ENCODE data around the gene EFCAB14.
"Not testable (repeated sequence)": the region's sequence is repeated elsewhere in the genome, so short reads cannot be mapped to it uniquely, and the experiment has no call there.

EFCAB14 gene

GRCh38 chr1:46718727-46719622 lies at the start of gene EFCAB14:
EFCAB14 (minus strand) TSS chr1:46719114; CDS start chr1:46718087, 1,027 bp downstream.
- peak within 1 kb of the TSS; percentile 77 for H3K27ac ChIP-seq (ENCODE audit: low read depth, low read length)
- H3K4me3 ChIP-seq (ENCODE audit: low read length), result peak within 1 kb of the TSS; percentile 92
- peak within 1 kb of the TSS; percentile 70 for H3K9ac ChIP-seq (ENCODE audit: low read length)
- H3K27me3 ChIP-seq (ENCODE audit: control insufficient read depth, insufficient read depth, low read length), result no peaks in the 10 kb centered on the region
- peaks cover 19% of the 10 kb centered on the region for H3K4me1 ChIP-seq (ENCODE audit: control insufficient read depth, insufficient read depth, low read length)
- peaks cover 5% of the 10 kb centered on the region for H3K36me3 ChIP-seq (ENCODE audit: control insufficient read depth, insufficient read depth, low read length)

GRCh38 chr1:46768445-46768844 lies 49.5 kb upstream of the EFCAB14 start:
- Histone ChIP-seq H3K27ac (ENCODE audit: low read depth, low read length) (no peak overlapping the region), H3K4me1 (ENCODE audit: control insufficient read depth, insufficient read depth, low read length) (no peaks in the 10 kb centered on the region)

GRCh38 chr1:46767649-46768282 lies 48.9 kb upstream of the EFCAB14 start:
- H3K27me3 ChIP-seq (ENCODE audit: control insufficient read depth, insufficient read depth, low read length), result no peaks in the 10 kb centered on the region
- no peak overlapping the region for H3K4me3 ChIP-seq (ENCODE audit: low read length)
- H3K36me3 ChIP-seq (ENCODE audit: control insufficient read depth, insufficient read depth, low read length), result no peaks in the 10 kb centered on the region
- H3K27ac ChIP-seq (ENCODE audit: low read depth, low read length), result no peak overlapping the region
- no peak overlapping the region for H3K9ac ChIP-seq (ENCODE audit: low read length)
- H3K4me1 ChIP-seq (ENCODE audit: control insufficient read depth, insufficient read depth, low read length), result no peaks in the 10 kb centered on the region

More at GRCh38 chr1:46768445-46768844, 49.5 kb upstream of the EFCAB14 start:
- Histone ChIP-seq H3K27me3 (ENCODE audit: control insufficient read depth, insufficient read depth, low read length) (no peaks in the 10 kb centered on the region), H3K4me3 (ENCODE audit: low read length) (no peak overlapping the region), H3K9ac (ENCODE audit: low read length) (no peak overlapping the region), H3K36me3 (ENCODE audit: control insufficient read depth, insufficient read depth, low read length) (no peaks in the 10 kb centered on the region)

GRCh38 chr1:46764402-46764801 lies 45.5 kb upstream of the EFCAB14 start:
- Histone ChIP-seq H3K9ac (ENCODE audit: low read length) (no peak overlapping the region), H3K4me3 (ENCODE audit: low read length) (no peak overlapping the region), H3K27ac (ENCODE audit: low read depth, low read length) (no peak overlapping the region), H3K36me3 (ENCODE audit: control insufficient read depth, insufficient read depth, low read length) (no peaks in the 10 kb centered on the region), H3K4me1 (ENCODE audit: control insufficient read depth, insufficient read depth, low read length) (no peaks in the 10 kb centered on the region), H3K27me3 (ENCODE audit: control insufficient read depth, insufficient read depth, low read length) (no peaks in the 10 kb centered on the region)

- Histone ChIP-seq H3K9ac (ENCODE audit: low read length) (no peak overlapping the region), H3K4me3 (ENCODE audit: low read length) (no peak overlapping the region), H3K36me3 (ENCODE audit: control insufficient read depth, insufficient read depth, low read length) (no peaks in the 10 kb centered on the region), H3K27me3 (ENCODE audit: control insufficient read depth, insufficient read depth, low read length) (no peaks in the 10 kb centered on the region), H3K4me1 (ENCODE audit: control insufficient read depth, insufficient read depth, low read length) (no peaks in the 10 kb centered on the region), H3K27ac (ENCODE audit: low read depth, low read length) (no peak overlapping the region)
These were observed 42.8 kb upstream of the EFCAB14 start for GRCh38 chr1:46761740-46762139.

GRCh38 chr1:46760558-46761166 lies 41.7 kb upstream of the EFCAB14 start:
- no peaks in the 10 kb centered on the region for H3K4me1 ChIP-seq (ENCODE audit: control insufficient read depth, insufficient read depth, low read length)
- no peak overlapping the region for H3K27ac ChIP-seq (ENCODE audit: low read depth, low read length)
- H3K4me3 ChIP-seq (ENCODE audit: low read length), result no peak overlapping the region
- no peaks in the 10 kb centered on the region for H3K27me3 ChIP-seq (ENCODE audit: control insufficient read depth, insufficient read depth, low read length)
- H3K9ac ChIP-seq (ENCODE audit: low read length), result no peak overlapping the region
- H3K36me3 ChIP-seq (ENCODE audit: control insufficient read depth, insufficient read depth, low read length), result no peaks in the 10 kb centered on the region

- H3K27me3 ChIP-seq (ENCODE audit: control insufficient read depth, insufficient read depth, low read length), result no peaks in the 10 kb centered on the region
- no peak overlapping the region for H3K9ac ChIP-seq (ENCODE audit: low read length)
- no peak overlapping the region for H3K27ac ChIP-seq (ENCODE audit: low read depth, low read length)
- no peaks in the 10 kb centered on the region for H3K36me3 ChIP-seq (ENCODE audit: control insufficient read depth, insufficient read depth, low read length)
- no peak overlapping the region for H3K4me3 ChIP-seq (ENCODE audit: low read length)
- H3K4me1 ChIP-seq (ENCODE audit: control insufficient read depth, insufficient read depth, low read length), result no peaks in the 10 kb centered on the region
These were observed 39.1 kb upstream of the EFCAB14 start for GRCh38 chr1:46757956-46758528.

GRCh38 chr1:46757247-46757955 lies 38.5 kb upstream of the EFCAB14 start:
- Histone ChIP-seq H3K27me3 (ENCODE audit: control insufficient read depth, insufficient read depth, low read length) (no peaks in the 10 kb centered on the region), H3K4me1 (ENCODE audit: control insufficient read depth, insufficient read depth, low read length) (no peaks in the 10 kb centered on the region), H3K27ac (ENCODE audit: low read depth, low read length) (no peak overlapping the region), H3K4me3 (ENCODE audit: low read length) (no peak overlapping the region), H3K36me3 (ENCODE audit: control insufficient read depth, insufficient read depth, low read length) (no peaks in the 10 kb centered on the region), H3K9ac (ENCODE audit: low read length) (no peak overlapping the region)

- Histone ChIP-seq H3K9ac (ENCODE audit: low read length) (no peak overlapping the region), H3K4me3 (ENCODE audit: low read length) (no peak overlapping the region), H3K27ac (ENCODE audit: low read depth, low read length) (no peak overlapping the region), H3K36me3 (ENCODE audit: control insufficient read depth, insufficient read depth, low read length) (no peaks in the 10 kb centered on the region), H3K27me3 (ENCODE audit: control insufficient read depth, insufficient read depth, low read length) (no peaks in the 10 kb centered on the region), H3K4me1 (ENCODE audit: control insufficient read depth, insufficient read depth, low read length) (no peaks in the 10 kb centered on the region)
These were observed 36.2 kb upstream of the EFCAB14 start for GRCh38 chr1:46755121-46755520.

- H3K4me1 ChIP-seq (ENCODE audit: control insufficient read depth, insufficient read depth, low read length); H3K9ac ChIP-seq (ENCODE audit: low read length); H3K36me3 ChIP-seq (ENCODE audit: control insufficient read depth, insufficient read depth, low read length); H3K4me3 ChIP-seq (ENCODE audit: low read length); H3K27ac ChIP-seq (ENCODE audit: low read depth, low read length); H3K27me3 ChIP-seq (ENCODE audit: control insufficient read depth, insufficient read depth, low read length): not testable (repeated sequence)
These were observed 35.8 kb upstream of the EFCAB14 start for GRCh38 chr1:46754707-46755106.

GRCh38 chr1:46753985-46754384 lies 35.1 kb upstream of the EFCAB14 start:
- no peaks in the 10 kb centered on the region for H3K36me3 ChIP-seq (ENCODE audit: control insufficient read depth, insufficient read depth, low read length)
- no peaks in the 10 kb centered on the region for H3K4me1 ChIP-seq (ENCODE audit: control insufficient read depth, insufficient read depth, low read length)
- no peak overlapping the region for H3K27ac ChIP-seq (ENCODE audit: low read depth, low read length)
- H3K9ac ChIP-seq (ENCODE audit: low read length), result no peak overlapping the region
- no peaks in the 10 kb centered on the region for H3K27me3 ChIP-seq (ENCODE audit: control insufficient read depth, insufficient read depth, low read length)
- no peak overlapping the region for H3K4me3 ChIP-seq (ENCODE audit: low read length)

GRCh38 chr1:46749921-46750404 lies 31.0 kb upstream of the EFCAB14 start:
- Histone ChIP-seq H3K4me1 (ENCODE audit: control insufficient read depth, insufficient read depth, low read length) (no peaks in the 10 kb centered on the region), H3K27me3 (ENCODE audit: control insufficient read depth, insufficient read depth, low read length) (no peaks in the 10 kb centered on the region), H3K27ac (ENCODE audit: low read depth, low read length) (no peak overlapping the region), H3K36me3 (ENCODE audit: control insufficient read depth, insufficient read depth, low read length) (no peaks in the 10 kb centered on the region), H3K4me3 (ENCODE audit: low read length) (no peak overlapping the region), H3K9ac (ENCODE audit: low read length) (no peak overlapping the region)

Measured in rectal smooth muscle tissue (tissue), 1 donor.